HG02588 (cell line): Measurements from ENCODE around the gene CD4.
A peak's percentile ranks its signal among the peaks of the same experiment; 100 is the strongest.

Experiments used
- ATAC-seq: cut with Tn5 transposase; IDR thresholded peaks from one replicate; pipeline ENCODE4 v1.9.1; 2021; ENCODE audit warnings: mild to moderate bottlenecking, moderate library complexity; ENCODE audit not compliant: unreplicated experiment

Gene CD4

DNA sequence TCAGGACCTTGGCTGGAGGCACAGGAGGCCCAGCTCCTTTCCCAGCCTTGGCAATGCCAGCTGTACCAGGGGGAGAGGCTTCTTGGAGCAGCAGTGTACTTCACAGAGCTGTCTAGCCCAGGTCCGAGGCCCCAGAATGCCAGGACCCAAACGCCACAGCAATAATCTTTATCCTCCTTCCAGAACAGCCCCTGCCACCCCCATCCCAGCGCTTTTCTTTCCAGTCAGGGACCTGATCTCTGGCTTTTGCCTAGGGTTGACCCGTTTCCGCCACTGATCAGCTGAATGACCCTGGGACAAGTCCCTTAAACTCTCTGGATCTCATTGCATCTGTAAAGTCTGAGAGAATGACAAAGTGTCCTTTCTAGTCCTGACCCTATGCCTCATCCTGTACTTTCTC lies 11.9 kb upstream of the CD4 start:
- ATAC-seq = no peak

GRCh38 chr12:6778217-6778573 lies 11.1 kb upstream of the CD4 start:
- ATAC-seq = no peak

DNA sequence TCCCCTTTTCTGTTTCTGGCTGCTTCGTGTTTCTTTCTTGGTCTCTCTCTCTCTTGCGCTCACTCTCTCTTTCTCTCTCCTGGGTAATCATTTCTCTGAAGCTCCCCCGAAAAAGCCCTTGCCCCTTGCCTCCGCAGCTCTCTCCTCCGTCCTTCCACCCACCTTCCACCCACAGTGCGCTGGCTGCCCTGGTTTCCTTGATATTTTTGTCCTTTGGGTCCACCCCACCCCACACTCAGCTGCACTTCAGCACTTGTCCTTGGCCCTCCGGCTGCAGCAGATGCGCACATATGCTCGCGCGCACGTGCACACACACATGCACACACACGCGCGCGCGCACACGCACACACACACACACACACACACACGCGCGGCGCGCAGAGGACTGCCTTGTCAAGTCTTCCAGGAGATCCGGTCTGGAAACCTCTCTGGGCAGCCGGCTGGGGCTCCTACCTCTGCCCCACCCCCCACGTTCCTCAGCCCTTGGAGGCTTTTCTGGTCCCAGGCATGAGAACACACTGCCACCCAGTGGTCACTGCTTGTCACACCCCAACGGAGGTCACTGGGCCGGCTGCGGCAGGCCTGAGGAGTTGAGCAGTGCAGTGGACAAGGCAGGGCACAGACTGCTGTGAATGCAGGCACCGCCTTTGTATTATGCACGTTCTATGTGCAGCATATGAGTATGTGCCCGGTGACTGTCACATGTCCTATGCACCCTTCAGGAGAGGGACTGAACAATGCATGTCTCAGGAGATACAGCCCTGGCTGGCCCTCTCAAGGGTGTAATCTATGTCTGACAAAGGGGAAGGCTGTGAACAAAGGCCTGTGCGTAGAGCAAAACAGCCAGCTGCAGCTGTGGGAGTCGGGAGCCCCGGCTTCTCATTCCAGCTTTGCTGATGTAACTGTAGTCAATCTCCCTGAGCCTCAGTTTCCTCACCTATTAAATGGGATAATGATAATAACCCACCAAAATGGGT lies 10.5 kb upstream of the CD4 start:
- peak; percentile 75 for ATAC-seq

GRCh38 chr12:6779708-6780432 lies 9.5 kb upstream of the CD4 start:
- no peak for ATAC-seq

GRCh38 chr12:6780573-6780972 lies 8.8 kb upstream of the CD4 start:
- ATAC-seq = no peak

DNA sequence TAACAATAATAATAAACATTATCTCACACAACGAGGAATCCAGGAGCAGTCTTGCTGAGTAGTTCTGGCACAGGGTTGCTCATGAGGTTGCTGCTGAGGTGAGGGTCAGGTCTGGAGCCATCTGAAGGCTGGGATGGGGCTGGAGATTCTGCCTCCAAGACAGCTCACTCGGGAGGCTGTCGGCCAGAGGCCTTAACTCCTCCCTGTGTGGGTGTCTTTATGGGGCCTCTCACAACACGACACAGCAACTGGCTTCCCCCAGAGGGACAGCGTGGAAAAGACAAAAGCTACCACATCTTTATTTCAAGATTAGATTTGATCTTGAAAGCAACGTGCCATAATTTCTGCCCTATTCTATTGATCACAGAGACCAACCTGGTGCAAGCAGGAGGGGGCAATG lies 7.2 kb upstream of the CD4 start:
- no peak for ATAC-seq

DNA sequence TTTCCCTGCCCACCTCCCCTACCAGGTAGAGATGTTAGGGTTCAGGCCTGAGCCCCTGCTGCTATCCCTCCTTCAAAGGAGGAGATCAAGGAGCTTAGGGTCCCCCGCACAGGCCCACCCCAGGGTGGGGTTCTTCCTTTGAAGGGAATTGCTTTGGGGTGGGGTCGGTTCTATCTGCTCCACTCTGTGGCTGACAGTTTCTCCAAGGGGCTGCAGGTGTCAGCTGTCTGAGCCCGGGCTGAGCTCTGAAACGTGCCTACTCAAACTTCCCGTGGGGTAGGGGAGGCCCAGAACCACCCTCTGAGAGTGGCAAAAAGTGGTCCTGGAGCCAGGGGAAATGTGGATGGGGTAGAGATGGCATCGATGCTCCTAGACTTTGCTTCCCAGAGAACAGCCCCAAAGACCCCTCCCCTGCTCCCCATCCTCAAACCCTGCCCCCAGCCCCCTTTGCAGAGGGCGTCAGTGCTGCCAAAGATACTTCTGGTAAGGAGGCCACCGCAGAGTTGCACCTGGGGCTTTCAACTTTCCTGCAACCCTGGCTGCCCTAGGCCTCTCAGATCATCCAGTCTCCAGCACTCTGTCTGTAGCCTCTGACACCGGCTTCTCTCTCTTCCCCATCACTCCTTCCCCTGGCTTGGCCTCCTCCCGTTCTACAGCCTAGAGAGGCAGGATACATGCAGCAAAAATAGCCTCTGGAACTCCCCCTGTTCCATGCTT lies 6.3 kb upstream of the CD4 start:
- ATAC-seq = no peak

DNA sequence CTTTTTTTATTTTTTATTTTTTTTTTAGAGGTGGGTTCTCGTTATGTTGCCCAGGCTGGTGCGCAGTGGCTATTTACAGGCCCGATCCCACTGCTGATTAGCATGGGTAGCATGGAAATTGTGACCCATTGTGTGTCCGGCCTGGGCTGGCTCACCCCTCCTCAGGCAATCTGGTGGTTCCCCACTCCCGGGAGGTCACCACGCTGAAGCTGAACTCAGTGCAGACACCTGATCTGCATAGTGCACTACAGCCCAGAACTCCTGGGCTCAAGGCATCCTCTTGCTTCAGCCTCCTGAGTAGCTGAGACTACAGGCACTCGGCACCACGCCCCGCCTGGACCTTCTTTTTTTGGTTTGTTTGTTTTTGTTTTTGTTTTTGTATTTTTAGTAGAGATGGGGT lies 5.5 kb upstream of the CD4 start:
- no peak for ATAC-seq

GRCh38 chr12:6784296-6784695 lies 5.0 kb upstream of the CD4 start:
- no peak for ATAC-seq

- ATAC-seq = no peak
Measured at GRCh38 chr12:6784761-6785160, 4.6 kb upstream of the CD4 start.

- no peak for ATAC-seq
Measured at GRCh38 chr12:6786416-6787094, 2.8 kb upstream of the CD4 start.

DNA sequence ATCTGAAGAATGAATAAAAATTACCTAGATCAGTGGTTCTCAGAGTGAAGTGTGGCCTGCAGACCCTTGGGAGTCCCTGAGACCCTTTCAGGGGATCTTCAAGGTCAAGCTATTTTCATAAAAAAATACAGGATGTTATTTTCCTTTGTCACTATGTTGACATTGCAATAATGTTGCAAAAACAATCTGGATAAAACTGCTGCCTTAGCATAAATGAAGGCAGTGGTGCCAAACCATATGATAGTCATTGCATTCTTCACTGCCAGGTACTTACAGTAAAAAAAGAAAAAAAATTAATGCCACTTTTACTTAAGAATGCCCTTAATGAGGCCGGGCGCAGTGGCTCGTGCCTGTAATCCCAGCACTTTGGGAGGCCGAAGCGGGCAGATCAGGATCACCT lies 2.0 kb upstream of the CD4 start:
- ATAC-seq = no peak

DNA sequence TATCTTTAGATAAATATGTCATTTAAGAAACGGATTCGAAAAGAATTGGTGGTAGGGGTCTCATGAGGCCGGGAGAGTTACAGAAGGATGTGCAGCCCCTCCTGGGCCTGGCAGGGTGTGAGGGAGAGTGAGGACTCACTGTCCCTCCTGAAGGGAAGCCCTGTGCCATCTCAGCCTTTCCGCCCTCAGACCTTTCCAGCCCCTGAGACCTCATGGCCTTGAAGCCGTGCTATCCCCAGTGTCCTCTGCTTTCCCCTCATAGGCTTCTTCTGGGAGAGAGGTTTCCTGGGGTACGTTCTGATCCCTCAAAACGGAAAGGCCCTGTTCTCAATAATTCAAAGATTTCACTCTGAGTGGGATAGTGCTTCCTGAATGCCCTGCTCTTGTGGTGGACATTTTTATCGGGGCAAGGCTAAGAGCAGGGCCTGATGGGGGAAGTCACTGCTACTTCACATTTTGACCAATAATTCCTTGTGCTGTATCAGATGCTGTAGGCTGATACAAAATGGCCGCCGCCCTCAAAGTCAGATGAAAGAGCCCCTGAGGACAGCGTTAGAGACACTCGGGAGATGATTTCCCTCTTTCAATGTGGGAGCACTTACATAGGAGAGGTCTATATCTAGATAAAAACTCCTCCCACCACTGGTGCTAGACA lies 1.3 kb downstream of the CD4 start:
- ATAC-seq = no peak

- no peak for ATAC-seq
Measured at GRCh38 chr12:6791931-6792520, 2.7 kb downstream of the CD4 start.

DNA sequence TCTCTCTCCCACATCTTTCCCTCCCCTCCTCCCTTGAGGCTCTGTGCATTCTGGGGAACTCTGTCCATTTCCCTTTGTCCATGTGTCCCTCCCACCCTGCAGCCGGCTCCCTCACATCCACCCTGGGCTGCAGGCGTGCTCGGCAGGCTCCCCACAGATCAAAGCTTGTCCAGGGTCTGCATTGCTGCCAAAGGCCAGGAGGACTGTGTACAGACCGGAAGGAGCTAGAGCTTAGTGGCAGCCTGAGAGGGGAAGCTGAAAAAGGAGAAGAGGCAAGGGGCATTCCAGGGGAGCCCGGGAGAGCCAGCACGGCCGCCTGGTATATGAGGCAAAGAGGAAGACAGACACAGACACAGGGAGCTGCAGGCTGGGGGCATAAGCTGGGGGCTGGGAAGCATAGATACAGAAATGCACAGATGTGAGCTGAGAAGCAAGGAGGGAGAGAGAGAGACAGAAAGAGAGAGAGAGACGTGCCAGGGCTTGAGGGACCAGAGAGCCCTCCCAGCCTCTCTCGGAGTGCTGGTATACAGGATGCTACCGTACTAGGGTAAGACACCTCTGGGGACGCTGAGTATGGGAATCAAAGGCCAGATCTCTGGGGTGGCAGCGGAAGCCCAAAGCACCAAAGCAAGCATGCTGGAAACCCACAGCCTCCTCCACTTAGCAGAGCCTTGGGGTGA lies 3.3 kb downstream of the CD4 start:
- ATAC-seq = peak; percentile 50

- ATAC-seq = no peak
Measured at GRCh38 chr12:6795088-6795487, 5.8 kb downstream of the CD4 start.

DNA sequence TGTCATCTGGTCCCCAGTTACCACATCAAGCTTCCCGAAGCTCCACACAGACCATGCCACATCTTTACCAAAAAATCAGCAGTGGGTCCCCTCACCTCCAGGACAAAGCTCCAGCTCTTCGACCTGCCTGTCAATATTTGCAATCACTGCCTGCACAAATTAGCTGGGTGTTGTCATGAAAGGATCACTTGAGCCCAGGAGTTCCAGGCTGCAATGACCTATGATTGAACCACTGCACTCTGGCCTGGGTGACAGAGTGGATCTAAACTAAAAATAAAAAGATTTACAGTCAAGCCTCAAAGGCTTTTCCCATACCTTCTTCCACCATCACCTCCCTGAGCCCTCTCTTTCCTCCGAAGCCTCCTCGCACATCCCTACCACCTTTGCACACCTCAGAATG lies 7.2 kb downstream of the CD4 start:
- ATAC-seq = no peak

DNA sequence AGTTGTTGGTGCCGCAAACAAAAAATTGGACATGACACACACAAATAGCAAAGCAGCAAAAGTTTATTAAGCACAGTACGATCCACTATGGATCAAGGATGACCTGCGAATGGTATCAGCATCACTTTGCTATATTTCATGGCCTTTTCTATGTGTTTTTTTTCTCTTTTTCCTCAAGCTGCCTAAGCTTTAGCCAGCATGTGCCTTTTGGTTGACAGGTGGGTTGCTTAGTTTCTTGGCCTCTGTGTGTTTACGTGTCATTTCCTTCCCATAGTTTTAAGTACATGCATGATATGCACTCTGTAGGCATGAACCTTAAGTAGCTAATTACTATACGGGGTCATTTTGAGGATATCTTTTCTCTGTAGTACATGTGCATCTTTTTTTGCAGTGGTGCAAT lies 9.8 kb downstream of the CD4 start:
- no peak for ATAC-seq

- ATAC-seq = no peak
Measured at GRCh38 chr12:6807170-6807569, 17.8 kb downstream of the CD4 start.

DNA sequence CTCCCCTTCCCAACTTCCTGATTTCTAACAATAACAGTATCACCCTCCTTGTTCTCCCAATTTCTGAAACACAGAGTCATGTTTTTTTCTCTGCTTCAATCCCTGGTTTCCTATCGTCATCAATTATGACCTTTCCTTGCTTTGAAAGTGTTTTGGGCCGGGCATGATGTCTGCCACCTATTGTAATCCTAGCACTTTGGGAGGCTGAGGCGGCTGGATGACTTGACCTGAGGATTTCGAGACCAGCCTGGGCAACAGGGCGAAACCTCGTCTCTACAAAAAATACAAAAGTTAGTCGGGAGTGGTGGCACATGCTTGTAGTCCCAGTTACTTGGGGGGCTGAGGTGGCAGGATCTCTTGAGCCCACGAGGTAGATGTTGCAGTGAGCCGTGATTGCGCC lies 19.7 kb downstream of the CD4 start:
- no peak for ATAC-seq
